ENCODE data around the gene JCHAIN.

DNA sequence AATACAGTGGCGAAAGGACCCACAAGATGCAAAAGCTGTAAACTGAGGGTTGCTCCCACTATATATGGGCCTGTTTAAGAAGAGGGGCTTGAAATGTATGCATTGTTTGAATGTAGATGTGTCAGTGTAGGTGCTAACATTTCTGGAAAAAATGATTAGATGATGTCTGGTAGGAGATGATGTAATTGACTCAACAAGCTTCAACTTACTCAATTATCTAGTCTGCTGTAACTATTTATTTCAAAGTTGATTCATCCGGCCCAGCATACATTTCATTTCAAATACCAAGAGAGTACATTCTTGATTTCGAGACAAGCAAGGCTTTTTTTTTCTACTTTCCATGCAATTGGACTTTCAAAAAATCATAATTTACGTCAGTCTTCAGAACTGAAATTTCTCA, 47.0 kb downstream of the JCHAIN start:
- TF ChIP-seq GATA2 (IDR thresholded peaks at IDR 0.05; ENCODE audit: low read depth, low read length): no peak
- TF ChIP-seq GATA3 (IDR thresholded peaks at IDR 0.05; ENCODE audit: low read depth, low read length): no peak
